IMR-90 (cell line): ENCODE data around the gene OR4X1. TPM values are rescaled to one million over a fixed set of nuclear protein-coding genes. Genes with fewer than 3 reads are reported as not detected.

ENCODE experiments used
- ATAC-seq: fragments of 200-7000 bp; cut with Tn5 transposase; 2 replicates; pipeline ENCODE4 v1.9.1; 2020; ENCODE audit warnings: low read depth, mild to moderate bottlenecking, moderate library complexity
- BruUV-seq: library from RNA; stranded (reverse); fragments of 400-500 nt; replicated peaks from 2 replicates; lab custom pipeline; 2021; lab: Mats Ljungman, UMichigan
- CTCF ChIA-PET: fragments of 300-600 bp; formaldehyde crosslinking; extraction: SDS; loops from one replicate; lab custom pipeline; 2021; ENCODE audit warnings: antibody characterized with exemption; lab: Yijun Ruan, JAX
- POLR2A ChIA-PET: fragments of 300-600 bp; sonication (Branson Sonifier 250); formaldehyde crosslinking; loops from one replicate; lab custom pipeline; 2022; ENCODE audit warnings: antibody characterized with exemption; ENCODE audit not compliant: unreplicated experiment; lab: Charles Lee
- DNase-seq: peaks from one replicate; pipeline ENCODE4 v3.0.0; 2013
- H2AFZ ChIP-seq: replicated peaks from 2 replicates; pipeline ENCODE3; 2013; ENCODE audit warnings: low read length, mild to moderate bottlenecking; ENCODE audit not compliant: poor library complexity
- H2AK5ac ChIP-seq: 2 replicates; pipeline ENCODE4 v1.6.1; 2013; ENCODE audit warnings: low read depth, low read length, inconsistent platforms
- H2AK9ac ChIP-seq: replicated peaks from 2 replicates; pipeline ENCODE3; 2013; ENCODE audit warnings: mild to moderate bottlenecking, low read depth, low read length, moderate library complexity; ENCODE audit not compliant: poor library complexity
- H2BK120ac ChIP-seq: 2 replicates; pipeline ENCODE4 v1.6.1; 2013; ENCODE audit warnings: low read depth, low read length, inconsistent platforms
- H2BK15ac ChIP-seq: 3 replicates; pipeline ENCODE4 v1.6.1; 2013; ENCODE audit warnings: low read depth, low read length, inconsistent platforms
- H2BK20ac ChIP-seq: 2 replicates; pipeline ENCODE4 v1.6.1; 2013; ENCODE audit warnings: low read depth, mild to moderate bottlenecking, inconsistent platforms, low read length, moderate library complexity
- H2BK5ac ChIP-seq: 2 replicates; pipeline ENCODE4 v1.6.1; 2013; ENCODE audit warnings: mild to moderate bottlenecking, low read depth, low read length, inconsistent platforms; ENCODE audit not compliant: poor library complexity, severe bottlenecking
- H3K14ac ChIP-seq: replicated peaks from 2 replicates; pipeline ENCODE4 v1.6.1; 2013; ENCODE audit warnings: low read depth, low read length, inconsistent platforms
- H3K18ac ChIP-seq: 2 replicates; pipeline ENCODE4 v1.6.1; 2013; ENCODE audit warnings: low read depth, low read length, control low read depth
- H3K23ac ChIP-seq: 2 replicates; pipeline ENCODE4 v1.6.1; 2013; ENCODE audit warnings: low read depth, low read length, inconsistent platforms
- H3K27ac ChIP-seq: 2 replicates; pipeline ENCODE4 v1.5.1; 2013; ENCODE audit warnings: mild to moderate bottlenecking, control low read depth, low read length; ENCODE audit not compliant: insufficient read depth
- H3K27me3 ChIP-seq: 2 replicates; pipeline ENCODE4 v1.6.1; 2013; ENCODE audit warnings: low read length; ENCODE audit not compliant: control insufficient read depth, insufficient read depth
- H3K36me3 ChIP-seq: 2 replicates; pipeline ENCODE4 v1.6.1; 2013; ENCODE audit warnings: low read length, mixed read lengths; ENCODE audit not compliant: control insufficient read depth, insufficient read depth
- H3K4ac ChIP-seq: 2 replicates; pipeline ENCODE4 v1.6.1; 2013; ENCODE audit warnings: low read depth, low read length, inconsistent platforms
- H3K4me1 ChIP-seq: 2 replicates; pipeline ENCODE4 v1.6.1; 2013; ENCODE audit warnings: low read length, mixed read lengths; ENCODE audit not compliant: control insufficient read depth, insufficient read depth
- H3K4me2 ChIP-seq: 2 replicates; pipeline ENCODE4 v1.6.1; 2013; ENCODE audit warnings: low read depth, mild to moderate bottlenecking, control low read depth, low read length, moderate library complexity
- H3K4me3 ChIP-seq: 2 replicates; pipeline ENCODE4 v1.5.1; 2013; ENCODE audit warnings: low read depth, mild to moderate bottlenecking, control low read depth, low read length, moderate library complexity; ENCODE audit not compliant: insufficient read depth
- H3K56ac ChIP-seq: 2 replicates; pipeline ENCODE4 v1.6.1; 2013; ENCODE audit warnings: low read length, inconsistent platforms; ENCODE audit not compliant: insufficient read depth; ENCODE audit errors: extremely low read depth
- H3K79me1 ChIP-seq, 2 experiments: 2 replicates each; pipeline ENCODE4 v1.6.1; 2013; ENCODE audit warnings: low read length in 2 of 2, inconsistent platforms in 1 of 2, low read depth in 1 of 2
- H3K9ac ChIP-seq: 2 replicates; pipeline ENCODE4 v1.6.1; 2013; ENCODE audit warnings: low read depth, low read length, control low read depth
- H3K9me1 ChIP-seq: 2 replicates; pipeline ENCODE4 v1.6.1; 2013; ENCODE audit warnings: low read length, inconsistent platforms; ENCODE audit not compliant: insufficient read depth
- H3K9me3 ChIP-seq: 2 replicates; pipeline ENCODE4 v1.6.1; 2013; ENCODE audit warnings: low read length; ENCODE audit not compliant: control insufficient read depth, insufficient read depth
- H4K20me1 ChIP-seq: 2 replicates; pipeline ENCODE4 v1.6.1; 2013; ENCODE audit warnings: low read length, inconsistent platforms; ENCODE audit not compliant: insufficient read depth
- H4K5ac ChIP-seq: 2 replicates; pipeline ENCODE4 v1.6.1; 2013; ENCODE audit warnings: mild to moderate bottlenecking, low read depth, low read length, control low read depth
- H4K8ac ChIP-seq, 2 experiments: 2 replicates each; pipeline ENCODE4 v1.6.1; 2013; ENCODE audit warnings: low read depth in 2 of 2, low read length in 2 of 2, control low read depth in 1 of 2, inconsistent platforms in 1 of 2
- H4K91ac ChIP-seq: 2 replicates; pipeline ENCODE4 v1.6.1; 2013; ENCODE audit warnings: low read depth, low read length, inconsistent platforms; ENCODE audit not compliant: insufficient read depth
- BHLHE40 ChIP-seq: fragments of 150-350 bp; IDR thresholded peaks from 2 replicates; pipeline ENCODE4 v1.6.1; 2016; ENCODE audit warnings: mild to moderate bottlenecking, low read depth, low read length
- FOS ChIP-seq: fragments of 150-350 bp; IDR thresholded peaks from 2 replicates; pipeline ENCODE4 v1.6.1; 2016; ENCODE audit warnings: low read depth, low read length
- MAFK ChIP-seq: IDR thresholded peaks from 2 replicates; pipeline ENCODE4 v1.6.1; 2012; ENCODE audit warnings: low read depth, low read length, improper control_type of control experiment
- MAZ ChIP-seq: IDR thresholded peaks from 2 replicates; pipeline ENCODE4 v1.6.1; 2012; ENCODE audit warnings: low read depth, mild to moderate bottlenecking, low read length, improper control_type of control experiment, moderate library complexity, borderline replicate concordance
- MXI1 ChIP-seq: IDR thresholded peaks from 2 replicates; pipeline ENCODE4 v1.6.1; 2012; ENCODE audit warnings: low read depth, mild to moderate bottlenecking, low read length, moderate library complexity, borderline replicate concordance
- NFE2L2 ChIP-seq: fragments of 150-350 bp; IDR thresholded peaks from 2 replicates; pipeline ENCODE4 v1.6.1; 2016; ENCODE audit warnings: low read depth, mild to moderate bottlenecking, low read length
- POLR2A ChIP-seq: IDR thresholded peaks from 2 replicates; pipeline ENCODE4 v1.6.1; 2012; ENCODE audit warnings: mild to moderate bottlenecking, low read depth, low read length
- RAD21 ChIP-seq: IDR thresholded peaks from 2 replicates; pipeline ENCODE4 v1.6.1; 2012; ENCODE audit warnings: low read length, improper control_type of control experiment
- RCOR1 ChIP-seq: IDR thresholded peaks from 2 replicates; pipeline ENCODE4 v1.6.1; 2012; ENCODE audit warnings: mild to moderate bottlenecking, low read length, improper control_type of control experiment; ENCODE audit not compliant: insufficient replicate concordance
- RFX5 ChIP-seq: IDR thresholded peaks from 2 replicates; pipeline ENCODE4 v1.8.0; 2012; ENCODE audit warnings: low read depth, mild to moderate bottlenecking, low read length, moderate library complexity
- WGBS, 2 experiments: methylation state at CpG; one replicate each; pipeline versions ENCODE4 v1.1.5 to v1.1.7; 2013; ENCODE audit warnings: missing lambda C conversion rate in 2 of 2; ENCODE audit not compliant: insufficient read length in 1 of 2; ENCODE audit errors: extremely low coverage in 2 of 2; 5-methylcytosine and 5-hydroxymethylcytosine counted together
- dilution Hi-C: fragments of 300-500 bp; cut with HindIII; formaldehyde crosslinking; loops from one replicate; pipeline ENCODE4 v1.14.3; 2018; ENCODE audit warnings: low sequenced_read_pairs; ENCODE audit not compliant: unreplicated experiment
- in situ Hi-C: fragments of 300-500 bp; cut with MboI; formaldehyde crosslinking; loops from 3 replicates; pipeline ENCODE4 v1.14.3; 2019; ENCODE audit warnings: low sequenced_read_pairs, inconsistent platforms, mixed read lengths
- intact Hi-C: fragments of 100-400 bp; cut with micrococcal nuclease; formaldehyde crosslinking; loops from 2 replicates; pipeline ENCODE4 v1.10.0; 2022
- polyA plus RNA-seq, 3 experiments: library from polyadenylated mRNA; depleted of rRNA; stranded (reverse); fragments of >200 nt; gene quantifications; 2 replicates each; pipeline ENCODE4 v1.2.3, GENCODE V29; 2012; ENCODE audit warnings: low replicate concordance in 1 of 3
- total RNA-seq: library from RNA; depleted of rRNA; stranded (reverse); fragments of >200 nt; gene quantifications from 2 replicates; pipeline ENCODE4 v1.2.3, GENCODE V29; 2012
- TF ChIP-seq, protein P1 (sequence below): fragments of 150-350 bp; IDR thresholded peaks from 2 replicates; pipeline ENCODE4 v1.6.1; 2017; ENCODE audit warnings: mild to moderate bottlenecking, antibody characterized with exemption, low read length, low read depth
- TF ChIP-seq, protein P2 (sequence below): conservative IDR thresholded peaks from 2 replicates; pipeline ENCODE4 v1.5.1; 2012; ENCODE audit warnings: mild to moderate bottlenecking, low read depth, low read length, improper control_type of control experiment

Gene OR4X1
- total and polyA plus RNA-seq, 2 of the 4 experiments (the other 2 are of a cell fraction), result not detected

DNA sequence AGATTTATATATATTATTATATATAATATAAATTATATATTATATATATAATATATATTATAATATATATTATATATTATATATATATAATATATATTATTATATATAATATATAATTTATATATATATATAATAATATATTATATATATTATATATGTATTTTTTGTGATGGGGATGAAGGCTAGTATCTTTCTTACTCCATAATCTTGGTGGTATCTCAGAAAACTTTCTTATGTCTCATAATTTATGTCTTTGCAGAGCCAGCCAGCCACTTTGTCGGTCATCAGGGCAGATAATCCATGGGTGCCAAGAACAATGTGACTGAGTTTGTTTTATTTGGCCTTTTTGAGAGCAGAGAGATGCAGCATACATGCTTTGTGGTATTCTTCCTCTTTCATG is 42.3 kb downstream of the OR4X1 start, which contains the start of gene OR4S1:
OR4S1 (plus strand) TSS at position 301 of the 400 bp plus-strand sequence; CDS start at position 301, 0 bp downstream.
- intact Hi-C loops, result loop anchor here (2.0 to 10.0 kb wide), 3 partner anchors 133 to 1229 kb away; no protein-coding TSS in a partner anchor

More for the DNA sequence above, 42.3 kb downstream of the OR4X1 start, which contains the start of gene OR4S1:
- H3K4me2 ChIP-seq, result no peak within 1 kb of the TSS
- TF ChIP-seq POLR2A, result no peak
- no peak for TF ChIP-seq MAZ
- no peak for TF ChIP-seq NFE2L2
- TF ChIP-seq MXI1, result no peak
- no peak for TF ChIP-seq FOS
- no peak for TF ChIP-seq MAFK
- no peak for TF ChIP-seq RAD21
- no peak for TF ChIP-seq RCOR1
- TF ChIP-seq, protein P1, sequence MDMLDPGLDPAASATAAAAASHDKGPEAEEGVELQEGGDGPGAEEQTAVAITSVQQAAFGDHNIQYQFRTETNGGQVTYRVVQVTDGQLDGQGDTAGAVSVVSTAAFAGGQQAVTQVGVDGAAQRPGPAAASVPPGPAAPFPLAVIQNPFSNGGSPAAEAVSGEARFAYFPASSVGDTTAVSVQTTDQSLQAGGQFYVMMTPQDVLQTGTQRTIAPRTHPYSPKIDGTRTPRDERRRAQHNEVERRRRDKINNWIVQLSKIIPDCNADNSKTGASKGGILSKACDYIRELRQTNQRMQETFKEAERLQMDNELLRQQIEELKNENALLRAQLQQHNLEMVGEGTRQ, result no peak
- TF ChIP-seq BHLHE40, result no peak
- no peak for TF ChIP-seq RFX5
- TF ChIP-seq, protein P2, sequence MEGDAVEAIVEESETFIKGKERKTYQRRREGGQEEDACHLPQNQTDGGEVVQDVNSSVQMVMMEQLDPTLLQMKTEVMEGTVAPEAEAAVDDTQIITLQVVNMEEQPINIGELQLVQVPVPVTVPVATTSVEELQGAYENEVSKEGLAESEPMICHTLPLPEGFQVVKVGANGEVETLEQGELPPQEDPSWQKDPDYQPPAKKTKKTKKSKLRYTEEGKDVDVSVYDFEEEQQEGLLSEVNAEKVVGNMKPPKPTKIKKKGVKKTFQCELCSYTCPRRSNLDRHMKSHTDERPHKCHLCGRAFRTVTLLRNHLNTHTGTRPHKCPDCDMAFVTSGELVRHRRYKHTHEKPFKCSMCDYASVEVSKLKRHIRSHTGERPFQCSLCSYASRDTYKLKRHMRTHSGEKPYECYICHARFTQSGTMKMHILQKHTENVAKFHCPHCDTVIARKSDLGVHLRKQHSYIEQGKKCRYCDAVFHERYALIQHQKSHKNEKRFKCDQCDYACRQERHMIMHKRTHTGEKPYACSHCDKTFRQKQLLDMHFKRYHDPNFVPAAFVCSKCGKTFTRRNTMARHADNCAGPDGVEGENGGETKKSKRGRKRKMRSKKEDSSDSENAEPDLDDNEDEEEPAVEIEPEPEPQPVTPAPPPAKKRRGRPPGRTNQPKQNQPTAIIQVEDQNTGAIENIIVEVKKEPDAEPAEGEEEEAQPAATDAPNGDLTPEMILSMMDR, result no peak
- H3K79me1 ChIP-seq, result no peaks in the 10 kb centered on the region
- H4K8ac ChIP-seq, result no peak within 1 kb of the TSS
- no peaks in the 10 kb centered on the region for H4K20me1 ChIP-seq
- H3K4me1 ChIP-seq, result no peaks in the 10 kb centered on the region
- no peak within 1 kb of the TSS for H3K23ac ChIP-seq
- DNase-seq (no peak), ATAC-seq (no peak)
- ChIA-PET POLR2A (no interaction called here), CTCF (no interaction called here)
- H3K18ac ChIP-seq, result no peak within 1 kb of the TSS
- no peaks in the 10 kb centered on the region for H3K36me3 ChIP-seq
- dilution Hi-C loops, result no loop called here
- H3K4me3 ChIP-seq, result no peak within 1 kb of the TSS
- no TSS peak for BruUV-seq
- no peak within 1 kb of the TSS for H3K9ac ChIP-seq
- no peak within 1 kb of the TSS for H4K5ac ChIP-seq
- H3K9me3 ChIP-seq, result no peaks in the 10 kb centered on the region
- no peaks in the 10 kb centered on the region for H3K9me1 ChIP-seq
- no CpG with 5 or more reads among the region's 1 CpG for WGBS, 2 experiments
- no peak within 1 kb of the TSS for H2BK15ac ChIP-seq
- no peak within 1 kb of the TSS for H2AFZ ChIP-seq
- no peak within 1 kb of the TSS for H3K27ac ChIP-seq
- no peak within 1 kb of the TSS for H3K56ac ChIP-seq
- H2AK5ac ChIP-seq, result no peak within 1 kb of the TSS
- no peaks in the 10 kb centered on the region for H3K27me3 ChIP-seq
- no peak within 1 kb of the TSS for H2BK120ac ChIP-seq
- H3K4ac ChIP-seq, result no peak within 1 kb of the TSS
- no peak within 1 kb of the TSS for H2BK20ac ChIP-seq
- H2AK9ac ChIP-seq, result no peak within 1 kb of the TSS
- in situ Hi-C loops, result no loop called here
- H3K14ac ChIP-seq, result no peak within 1 kb of the TSS
- H4K91ac ChIP-seq, result no peak within 1 kb of the TSS
- H2BK5ac ChIP-seq, result no peak within 1 kb of the TSS
